Psoas muscle (tissue), 8 donors: ENCODE results near the gene PBX1. TPM values are rescaled to one million over a fixed set of nuclear protein-coding genes. Genes with fewer than 3 reads are reported as not detected.

ENCODE experiments used
- ATAC-seq, 4 donors: fragments of 200-7000 bp; cut with Tn5 transposase; one replicate each; pipeline ENCODE4 v1.9.1; 2020; ENCODE audit warnings: moderate library complexity in 3 of 4, mild to moderate bottlenecking in 2 of 4
- DNase-seq, 2 donors: peaks; one replicate each; pipeline ENCODE4 v3.0.0-alpha.2; 2020
- H3K27ac ChIP-seq: fragments of 200-600 bp; one replicate; pipeline ENCODE4 v1.8.0; 2022
- H3K27me3 ChIP-seq, 3 donors: fragments of 200-600 bp in 1 of 3; one replicate each; pipeline versions ENCODE4 v1.6.1 to v1.8.0; 2013 to 2022; ENCODE audit warnings: low read length in 2 of 3, mild to moderate bottlenecking in 2 of 3, moderate library complexity in 1 of 3; ENCODE audit not compliant: insufficient read depth in 3 of 3
- H3K36me3 ChIP-seq, 2 donors: fragments of 200-600 bp in 1 of 2; one replicate each; pipeline versions ENCODE4 v1.6.1 to v1.8.0; 2013 to 2022; ENCODE audit warnings: low read depth in 1 of 2, mild to moderate bottlenecking in 1 of 2, moderate library complexity in 1 of 2; ENCODE audit not compliant: insufficient read depth in 1 of 2
- H3K4me1 ChIP-seq: fragments of 200-600 bp; one replicate; pipeline ENCODE4 v1.8.0; 2022
- H3K4me3 ChIP-seq: fragments of 200-600 bp; one replicate; pipeline ENCODE4 v1.8.0; 2022; ENCODE audit warnings: mild to moderate bottlenecking
- H3K9me3 ChIP-seq: fragments of 200-600 bp; one replicate; pipeline ENCODE4 v1.8.0; 2022
- WGBS, 3 donors: extraction: QIAGEN DNeasy Blood & Tissue Kit; methylation state at CpG; one replicate each; pipeline versions ENCODE4 v1.1.6 to v1.1.7; 2013; 5-methylcytosine and 5-hydroxymethylcytosine counted together
- intact Hi-C, 2 donors: fragments of 100-400 bp; cut with DNase I; formaldehyde crosslinking; loops; one replicate each; pipeline versions ENCODE4 v1.11.0 to v1.14.2; 2022
- polyA plus RNA-seq, 3 donors: library from polyadenylated mRNA; stranded (reverse); fragments of 200-250 nt; gene quantifications; one replicate each; pipeline ENCODE4 v1.2.3, GENCODE V29; 2013
- total RNA-seq, 4 donors: library from RNA; stranded (reverse); fragmentation: NEBNext Ultra II Directional in 2 of 4; extraction: Animal tissue kit (Norgen Biotek cat#: 25700) in 2 of 4; gene quantifications; one replicate each; pipeline versions ENCODE4 v1.2.1 to v1.2.4, GENCODE V29; 2021 to 2023
- TF ChIP-seq, protein P1 (sequence below): fragments of 200-600 bp; IDR thresholded peaks from one replicate; pipeline ENCODE4 v1.8.0; 2022; ENCODE audit warnings: antibody characterized with exemption
- donor health status: healthy with polysubstance abuse.
- donor health status: DM: no; HTN: no; CAD: no; lungs with moderate emphysema.
- donor health status: Bipolar disorder and iron deficiency.
- donor health status: healthy.
- donor health status: DM: yes; HTN: yes; CAD: no.
- donor health status: DM: no; HTN: no; CAD: no.
- donor health status: DM: no; HTN: no; CAD: no.
- donor health status: DM: yes; HTN: yes; CAD: no.

PBX1 gene
- total and polyA plus RNA-seq, 7 donors = 10.6 to 69.9 (median 59.3) TPM

DNA sequence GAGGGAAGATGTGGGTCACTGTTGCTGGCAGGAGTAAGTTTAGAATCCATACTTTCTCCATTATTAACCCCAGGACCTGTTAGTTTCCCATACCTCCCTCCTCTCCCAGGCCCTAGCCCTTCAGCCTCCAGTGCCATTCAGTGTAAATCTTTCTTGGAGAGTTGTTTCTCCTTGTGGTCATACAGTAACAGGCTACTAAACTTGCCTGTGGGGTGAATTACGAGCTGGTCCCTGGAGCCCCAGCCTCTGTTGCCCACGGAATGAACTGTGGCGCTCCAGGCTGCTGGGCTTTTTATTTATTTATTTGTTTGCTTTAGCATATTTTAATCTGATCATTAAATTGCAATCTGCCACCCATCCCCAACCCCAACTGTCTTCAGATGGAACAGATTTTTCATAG, 305.2 kb downstream of the PBX1 start:
- intact Hi-C loops = no loop called here
- WGBS, 3 donors = 77 to 87% (median 87%) methylated on average over 3 of the region's 3 CpGs
- no peak for ATAC-seq

DNA sequence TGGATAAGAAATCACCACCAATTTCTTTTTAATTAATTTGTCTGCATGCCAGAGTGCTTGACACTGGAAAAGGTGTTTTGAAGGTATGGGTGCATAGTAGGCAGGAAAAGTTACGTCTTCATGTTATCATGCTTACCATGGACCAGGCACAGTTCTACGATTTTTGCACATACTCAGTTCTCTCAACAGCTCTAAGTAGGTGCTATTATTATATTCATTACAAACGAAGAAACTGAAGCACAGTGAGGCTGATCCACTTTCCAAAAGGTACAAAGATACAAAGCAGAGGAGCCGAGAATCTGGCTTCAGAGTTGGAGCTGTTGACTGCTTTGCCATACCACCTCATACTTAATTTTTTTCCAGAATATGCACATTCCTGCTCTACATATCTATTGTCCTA, 306.4 kb downstream of the PBX1 start:
- Histone ChIP-seq H3K27me3 (no peaks in the 10 kb centered on the region), H3K4me1 (no peaks in the 10 kb centered on the region), H3K4me3 (no peak overlapping the region), H3K9me3 (no peaks in the 10 kb centered on the region), H3K27ac (no peak overlapping the region), H3K36me3 (no peaks in the 10 kb centered on the region)
- ATAC-seq = no peak
- no peak for DNase-seq
- intact Hi-C loops = no loop called here
- 83 to 86% (median 84%) methylated on average over 4 of the region's 4 CpGs for WGBS, 3 donors
- TF ChIP-seq, protein P1, sequence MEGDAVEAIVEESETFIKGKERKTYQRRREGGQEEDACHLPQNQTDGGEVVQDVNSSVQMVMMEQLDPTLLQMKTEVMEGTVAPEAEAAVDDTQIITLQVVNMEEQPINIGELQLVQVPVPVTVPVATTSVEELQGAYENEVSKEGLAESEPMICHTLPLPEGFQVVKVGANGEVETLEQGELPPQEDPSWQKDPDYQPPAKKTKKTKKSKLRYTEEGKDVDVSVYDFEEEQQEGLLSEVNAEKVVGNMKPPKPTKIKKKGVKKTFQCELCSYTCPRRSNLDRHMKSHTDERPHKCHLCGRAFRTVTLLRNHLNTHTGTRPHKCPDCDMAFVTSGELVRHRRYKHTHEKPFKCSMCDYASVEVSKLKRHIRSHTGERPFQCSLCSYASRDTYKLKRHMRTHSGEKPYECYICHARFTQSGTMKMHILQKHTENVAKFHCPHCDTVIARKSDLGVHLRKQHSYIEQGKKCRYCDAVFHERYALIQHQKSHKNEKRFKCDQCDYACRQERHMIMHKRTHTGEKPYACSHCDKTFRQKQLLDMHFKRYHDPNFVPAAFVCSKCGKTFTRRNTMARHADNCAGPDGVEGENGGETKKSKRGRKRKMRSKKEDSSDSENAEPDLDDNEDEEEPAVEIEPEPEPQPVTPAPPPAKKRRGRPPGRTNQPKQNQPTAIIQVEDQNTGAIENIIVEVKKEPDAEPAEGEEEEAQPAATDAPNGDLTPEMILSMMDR = no peak

More for the DNA sequence above, 305.2 kb downstream of the PBX1 start:
- Histone ChIP-seq H3K4me3 (no peak overlapping the region), H3K9me3 (no peaks in the 10 kb centered on the region), H3K27ac (no peak overlapping the region), H3K36me3 (no peaks in the 10 kb centered on the region), H3K4me1 (no peaks in the 10 kb centered on the region), H3K27me3 (no peaks in the 10 kb centered on the region)
- no peak for DNase-seq
- TF ChIP-seq, protein P1 = no peak

DNA sequence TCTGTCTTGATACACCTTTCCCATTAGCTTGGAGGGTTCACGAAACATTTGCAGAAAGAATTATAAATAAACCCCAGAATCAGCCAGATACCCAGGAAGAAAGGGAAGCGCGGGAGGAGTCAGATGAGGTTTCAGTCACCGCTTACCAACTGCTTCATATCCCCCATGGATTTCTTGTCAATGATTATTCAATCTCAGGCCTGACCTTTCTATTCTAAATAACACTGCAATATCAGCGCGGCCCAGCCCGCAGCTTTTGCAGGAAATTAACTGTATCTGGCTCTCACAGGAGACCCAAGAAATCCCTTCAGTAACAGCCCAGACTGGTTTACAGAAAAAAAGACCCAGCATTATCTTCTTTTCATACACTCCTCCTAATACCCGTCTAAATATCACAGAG, 308.6 kb downstream of the PBX1 start:
- H3K9me3 ChIP-seq = no peaks in the 10 kb centered on the region
- no peak overlapping the region for H3K27ac ChIP-seq
- intact Hi-C loops = no loop called here
- WGBS, 3 donors = 90 to 91% (median 90%) methylated on average over 8 of the region's 8 CpGs
- H3K4me1 ChIP-seq = no peaks in the 10 kb centered on the region
- no peak overlapping the region for H3K4me3 ChIP-seq
- TF ChIP-seq, protein P1 = no peak
- H3K36me3 ChIP-seq = no peaks in the 10 kb centered on the region
- no peak for DNase-seq
- no peak for ATAC-seq
- no peaks in the 10 kb centered on the region for H3K27me3 ChIP-seq

DNA sequence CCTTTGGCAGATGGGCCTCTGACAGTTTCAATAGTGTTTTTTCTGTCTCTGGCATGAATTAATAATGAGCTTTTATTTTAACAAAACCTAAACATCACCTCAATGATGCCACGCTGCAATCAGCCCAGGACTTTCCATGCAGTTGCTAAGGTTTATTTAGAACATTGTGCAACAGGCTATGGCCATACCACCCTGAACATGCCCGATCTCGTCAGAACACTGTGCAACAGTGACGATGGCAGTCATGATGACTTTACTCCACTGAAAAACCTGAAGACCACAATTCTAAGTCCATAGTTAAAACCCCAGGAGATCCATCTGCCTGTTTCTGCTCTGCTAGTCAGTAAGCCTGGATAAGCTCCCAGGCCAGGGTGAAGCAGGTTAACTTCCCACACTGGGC, 310.0 kb downstream of the PBX1 start:
- H3K4me1 ChIP-seq = no peaks in the 10 kb centered on the region
- DNase-seq (no peak), ATAC-seq (no peak)
- no peaks in the 10 kb centered on the region for H3K36me3 ChIP-seq
- no peak overlapping the region for H3K27ac ChIP-seq
- TF ChIP-seq, protein P1 = no peak
- H3K27me3 ChIP-seq = no peaks in the 10 kb centered on the region
- H3K9me3 ChIP-seq = no peaks in the 10 kb centered on the region
- 94 to 97% (median 97%) methylated on average over 4 of the region's 4 CpGs for WGBS, 3 donors
- intact Hi-C loops = no loop called here
- no peak overlapping the region for H3K4me3 ChIP-seq

DNA sequence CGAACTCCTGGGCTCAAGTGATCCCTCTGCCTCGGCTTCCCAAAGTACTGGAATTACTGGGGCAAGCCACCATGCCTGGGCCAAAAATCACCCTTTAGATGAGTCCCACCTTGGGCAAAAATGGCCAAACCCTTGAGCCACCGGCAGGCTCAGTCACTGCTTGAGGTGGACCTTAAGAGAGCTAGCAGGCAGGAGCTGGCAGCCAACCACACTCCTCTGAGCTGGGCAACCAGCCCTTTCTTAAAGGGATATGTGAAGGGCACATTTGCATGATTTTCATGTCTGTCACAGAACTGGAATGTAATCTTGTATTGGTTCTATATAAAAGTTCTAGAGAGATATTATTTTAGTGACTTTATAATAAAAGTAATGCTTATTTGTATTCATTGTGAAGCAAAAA, 316.5 kb downstream of the PBX1 start:
- Histone ChIP-seq H3K27ac (no peak overlapping the region), H3K36me3 (no peaks in the 10 kb centered on the region), H3K4me3 (no peak overlapping the region), H3K4me1 (no peaks in the 10 kb centered on the region), H3K27me3 (no peaks in the 10 kb centered on the region), H3K9me3 (no peaks in the 10 kb centered on the region)
- DNase-seq (no peak), ATAC-seq (no peak)
- intact Hi-C loops = no loop called here
- TF ChIP-seq, protein P1 = no peak
- WGBS, 3 donors = 86 to 88% (median 87%) methylated on average over 3 of the region's 3 CpGs
